GM23338 (cell line): ENCODE measurements around the gene PPM1E. TPM values are rescaled to one million over a fixed set of nuclear protein-coding genes. Genes with fewer than 3 reads are reported as not detected.

Source experiments
- ATAC-seq: fragments of 200-7000 bp; cut with Tn5 transposase; 3 replicates; pipeline ENCODE4 v1.9.1; 2020
- DNase-seq: peaks from one replicate; pipeline ENCODE4 v3.0.0-alpha.2; 2015; ENCODE audit warnings: low spot score
- H2AFZ ChIP-seq: fragments of 200-600 bp; sonication (generic); 2 replicates; pipeline ENCODE4 v1.8.0; 2016; ENCODE audit warnings: antibody characterized with exemption, mild to moderate bottlenecking, moderate library complexity
- H3F3A ChIP-seq: fragments of 200-600 bp; sonication (generic); replicated peaks from 2 replicates; pipeline ENCODE4 v1.8.0; 2017; ENCODE audit warnings: antibody characterized with exemption, mixed run types, low read depth
- H3K27ac ChIP-seq: fragments of 200-600 bp; sonication (generic); 2 replicates; pipeline ENCODE4 v1.6.1; 2016; ENCODE audit warnings: low read depth
- H3K27me3 ChIP-seq: fragments of 200-600 bp; sonication (generic); 2 replicates; pipeline ENCODE4 v1.8.0; 2016; ENCODE audit warnings: mild to moderate bottlenecking, mixed run types, moderate library complexity; ENCODE audit not compliant: insufficient read depth
- H3K36me3 ChIP-seq: fragments of 200-600 bp; sonication (generic); 2 replicates; pipeline ENCODE4 v1.8.0; 2016; ENCODE audit warnings: mild to moderate bottlenecking; ENCODE audit not compliant: insufficient read depth
- H3K4me1 ChIP-seq: fragments of 200-600 bp; sonication (generic); 2 replicates; pipeline ENCODE4 v1.8.0; 2016; ENCODE audit warnings: mild to moderate bottlenecking, moderate library complexity; ENCODE audit not compliant: insufficient read depth
- H3K4me2 ChIP-seq: fragments of 200-600 bp; sonication (generic); 2 replicates; pipeline ENCODE4 v1.7.1; 2017; ENCODE audit warnings: mixed run types
- H3K4me3 ChIP-seq: fragments of 200-600 bp; sonication (generic); 2 replicates; pipeline ENCODE4 v1.6.1; 2016; ENCODE audit warnings: mixed run types
- H3K79me2 ChIP-seq: fragments of 200-600 bp; sonication (generic); replicated peaks from 2 replicates; pipeline ENCODE4 v1.8.0; 2017; ENCODE audit warnings: mild to moderate bottlenecking; ENCODE audit not compliant: insufficient read depth
- H3K9me2 ChIP-seq: fragments of 200-600 bp; sonication (generic); 2 replicates; pipeline ENCODE4 v1.8.0; 2017; ENCODE audit not compliant: insufficient read depth
- H4K20me1 ChIP-seq: fragments of 200-600 bp; sonication (generic); replicated peaks from 2 replicates; pipeline ENCODE4 v1.8.0; 2017; ENCODE audit warnings: mild to moderate bottlenecking; ENCODE audit not compliant: insufficient read depth
- H3K27ac Mint-ChIP-seq: 2 replicates; pipeline ENCODE4 v1.8.0; 2020; ENCODE audit warnings: inconsistent platforms, mild to moderate bottlenecking, moderate library complexity, mixed read lengths
- H3K27me3 Mint-ChIP-seq: 3 replicates; pipeline ENCODE4 v1.8.0; 2022; ENCODE audit warnings: low read depth, mild to moderate bottlenecking, moderate library complexity, mixed read lengths, inconsistent platforms; ENCODE audit not compliant: insufficient read depth, poor library complexity
- H3K36me3 Mint-ChIP-seq: 3 replicates; pipeline ENCODE4 v1.8.0; 2021; ENCODE audit warnings: low read depth, mild to moderate bottlenecking, inconsistent platforms, moderate library complexity, mixed read lengths
- H3K4me1 Mint-ChIP-seq: 3 replicates; pipeline ENCODE4 v1.8.0; 2020; ENCODE audit warnings: mild to moderate bottlenecking, inconsistent platforms, mixed read lengths
- H3K4me3 Mint-ChIP-seq: 3 replicates; pipeline ENCODE4 v1.8.0; 2021; ENCODE audit warnings: moderate library complexity, mild to moderate bottlenecking, inconsistent platforms, mixed read lengths
- H3K9me3 Mint-ChIP-seq: 3 replicates; pipeline ENCODE4 v1.8.0; 2020; ENCODE audit warnings: moderate library complexity, mild to moderate bottlenecking, inconsistent platforms, mixed read lengths
- CREB1 ChIP-seq: fragments of 250-450 bp; sonication (Bioruptor Pico); IDR thresholded peaks from 2 replicates; pipeline ENCODE4 v1.5.0; 2020; ENCODE audit warnings: low read depth, mild to moderate bottlenecking, moderate library complexity
- EZH2 ChIP-seq: fragments of 200-600 bp; sonication (generic); IDR thresholded peaks from one replicate; pipeline ENCODE4 v1.8.0; 2017; ENCODE audit warnings: antibody characterized with exemption, mild to moderate bottlenecking, low read depth; ENCODE audit not compliant: unreplicated experiment
- EZH2phosphoT487 ChIP-seq: fragments of 200-600 bp; sonication (generic); IDR thresholded peaks from one replicate; pipeline ENCODE4 v1.8.1; 2018; ENCODE audit warnings: antibody characterized with exemption; ENCODE audit not compliant: unreplicated experiment
- JUNB ChIP-seq: IDR thresholded peaks from one replicate; pipeline ENCODE4 v1.6.1; 2016; ENCODE audit warnings: antibody characterized with exemption; ENCODE audit not compliant: unreplicated experiment
- NANOG ChIP-seq: IDR thresholded peaks from 2 replicates; pipeline ENCODE4 v1.6.1; 2016; ENCODE audit warnings: antibody characterized with exemption, borderline replicate concordance
- POLR2AphosphoS5 ChIP-seq: IDR thresholded peaks from 2 replicates; pipeline ENCODE4 v1.6.1; 2016; ENCODE audit warnings: antibody characterized with exemption, low read depth
- STAT1 ChIP-seq: IDR thresholded peaks from one replicate; pipeline ENCODE4 v1.6.1; 2016; ENCODE audit warnings: antibody characterized with exemption; ENCODE audit not compliant: unreplicated experiment
- ZNF114 ChIP-seq: fragments of 250-450 bp; sonication (Bioruptor Pico); IDR thresholded peaks from 2 replicates; pipeline ENCODE4 v1.5.0; 2020; ENCODE audit warnings: mild to moderate bottlenecking, moderate library complexity
- ZNF331 ChIP-seq: fragments of 250-450 bp; sonication (Bioruptor Pico); IDR thresholded peaks from 2 replicates; pipeline ENCODE4 v1.5.0; 2020; ENCODE audit warnings: low read depth, mild to moderate bottlenecking, moderate library complexity
- polyA plus RNA-seq: library from polyadenylated mRNA; unstranded; fragments of >200 nt; fragmentation: Nextera tagmentation; extraction: Ambion mirVana; gene quantifications from 2 replicates; pipeline ENCODE4 v1.2.1, GENCODE V29; 2016
- total RNA-seq: library from RNA; depleted of rRNA; stranded (reverse); fragments of >200 nt; shearing (Covaris generic); gene quantifications from 2 replicates; pipeline ENCODE4 v1.2.3, GENCODE V29; 2014
- TF ChIP-seq, protein P1 (sequence below): IDR thresholded peaks from 2 replicates; pipeline ENCODE4 v1.6.1; 2016; ENCODE audit warnings: antibody characterized with exemption
- TF ChIP-seq, protein P2 (sequence below): IDR thresholded peaks from one replicate; pipeline ENCODE4 v1.6.1; 2018; ENCODE audit warnings: antibody characterized with exemption; ENCODE audit not compliant: unreplicated experiment
- TF ChIP-seq, protein P3 (sequence below), 2 experiments: fragments of 200-600 bp in 1 of 2; sonication (generic) in 1 of 2; conservative IDR thresholded peaks; 2 replicates each; pipeline versions ENCODE4 v1.5.1 to v1.6.1; 2016 to 2017; ENCODE audit warnings: antibody characterized with exemption in 2 of 2, low read depth in 2 of 2, mild to moderate bottlenecking in 2 of 2, moderate library complexity in 1 of 2
- TF ChIP-seq, protein P4 (sequence below): fragments of 250-450 bp; sonication (Bioruptor Pico); IDR thresholded peaks from 2 replicates; pipeline ENCODE4 v1.5.0; 2020; ENCODE audit warnings: mild to moderate bottlenecking, moderate library complexity

PPM1E gene
- total and polyA plus RNA-seq, 2 experiments from 2014 or later = 2.1 to 13.8 TPM

DNA sequence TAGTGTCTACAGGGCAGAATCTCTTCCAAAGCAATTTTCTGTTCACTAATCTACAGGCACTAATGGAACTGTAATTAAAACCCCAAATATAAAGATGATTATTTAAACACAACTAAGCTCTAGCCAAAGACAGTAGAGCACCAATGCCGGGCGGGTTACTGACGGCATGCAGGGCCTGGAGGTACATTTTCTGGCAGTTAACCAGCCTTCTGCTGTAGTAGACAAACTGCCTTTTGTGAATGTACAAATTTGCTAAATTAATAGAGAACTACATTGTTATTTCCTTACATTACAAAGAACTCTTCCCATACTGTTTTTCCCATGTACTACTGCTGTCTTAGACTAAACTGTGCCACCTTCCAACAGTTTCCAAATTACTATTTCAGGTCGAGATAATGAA is 243.2 kb downstream of the PPM1E start:
- Histone ChIP-seq H2AFZ (no peak overlapping the region), H3K27me3 (no peaks in the 10 kb centered on the region), H3K36me3 (peaks cover 10% of the 10 kb centered on the region; the same call in 1 of the 2 replicates), H3K79me2 (no peaks in the 10 kb centered on the region), H3K9me2 (no peaks in the 10 kb centered on the region), H3K4me3 (no peak overlapping the region), H3K4me1 (no peaks in the 10 kb centered on the region), H4K20me1 (0 out of 2 replicates have a peak, but pooled peaks cover 3% of the 10 kb centered on the region), H3K4me2 (no peak overlapping the region), H3F3A (no peaks in the 10 kb centered on the region), H3K27ac (no peak overlapping the region)
- no peak for ATAC-seq
- peaks cover 3% of the 10 kb centered on the region; the same call in 2 of the 3 replicates for H3K4me1 Mint-ChIP-seq
- H3K27me3 Mint-ChIP-seq = peaks cover under 1% of the 10 kb centered on the region
- TF ChIP-seq, protein P1, sequence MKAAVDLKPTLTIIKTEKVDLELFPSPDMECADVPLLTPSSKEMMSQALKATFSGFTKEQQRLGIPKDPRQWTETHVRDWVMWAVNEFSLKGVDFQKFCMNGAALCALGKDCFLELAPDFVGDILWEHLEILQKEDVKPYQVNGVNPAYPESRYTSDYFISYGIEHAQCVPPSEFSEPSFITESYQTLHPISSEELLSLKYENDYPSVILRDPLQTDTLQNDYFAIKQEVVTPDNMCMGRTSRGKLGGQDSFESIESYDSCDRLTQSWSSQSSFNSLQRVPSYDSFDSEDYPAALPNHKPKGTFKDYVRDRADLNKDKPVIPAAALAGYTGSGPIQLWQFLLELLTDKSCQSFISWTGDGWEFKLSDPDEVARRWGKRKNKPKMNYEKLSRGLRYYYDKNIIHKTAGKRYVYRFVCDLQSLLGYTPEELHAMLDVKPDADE = no peak
- TF ChIP-seq, protein P2, sequence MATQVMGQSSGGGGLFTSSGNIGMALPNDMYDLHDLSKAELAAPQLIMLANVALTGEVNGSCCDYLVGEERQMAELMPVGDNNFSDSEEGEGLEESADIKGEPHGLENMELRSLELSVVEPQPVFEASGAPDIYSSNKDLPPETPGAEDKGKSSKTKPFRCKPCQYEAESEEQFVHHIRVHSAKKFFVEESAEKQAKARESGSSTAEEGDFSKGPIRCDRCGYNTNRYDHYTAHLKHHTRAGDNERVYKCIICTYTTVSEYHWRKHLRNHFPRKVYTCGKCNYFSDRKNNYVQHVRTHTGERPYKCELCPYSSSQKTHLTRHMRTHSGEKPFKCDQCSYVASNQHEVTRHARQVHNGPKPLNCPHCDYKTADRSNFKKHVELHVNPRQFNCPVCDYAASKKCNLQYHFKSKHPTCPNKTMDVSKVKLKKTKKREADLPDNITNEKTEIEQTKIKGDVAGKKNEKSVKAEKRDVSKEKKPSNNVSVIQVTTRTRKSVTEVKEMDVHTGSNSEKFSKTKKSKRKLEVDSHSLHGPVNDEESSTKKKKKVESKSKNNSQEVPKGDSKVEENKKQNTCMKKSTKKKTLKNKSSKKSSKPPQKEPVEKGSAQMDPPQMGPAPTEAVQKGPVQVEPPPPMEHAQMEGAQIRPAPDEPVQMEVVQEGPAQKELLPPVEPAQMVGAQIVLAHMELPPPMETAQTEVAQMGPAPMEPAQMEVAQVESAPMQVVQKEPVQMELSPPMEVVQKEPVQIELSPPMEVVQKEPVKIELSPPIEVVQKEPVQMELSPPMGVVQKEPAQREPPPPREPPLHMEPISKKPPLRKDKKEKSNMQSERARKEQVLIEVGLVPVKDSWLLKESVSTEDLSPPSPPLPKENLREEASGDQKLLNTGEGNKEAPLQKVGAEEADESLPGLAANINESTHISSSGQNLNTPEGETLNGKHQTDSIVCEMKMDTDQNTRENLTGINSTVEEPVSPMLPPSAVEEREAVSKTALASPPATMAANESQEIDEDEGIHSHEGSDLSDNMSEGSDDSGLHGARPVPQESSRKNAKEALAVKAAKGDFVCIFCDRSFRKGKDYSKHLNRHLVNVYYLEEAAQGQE = no peak
- TF ChIP-seq, protein P3, sequence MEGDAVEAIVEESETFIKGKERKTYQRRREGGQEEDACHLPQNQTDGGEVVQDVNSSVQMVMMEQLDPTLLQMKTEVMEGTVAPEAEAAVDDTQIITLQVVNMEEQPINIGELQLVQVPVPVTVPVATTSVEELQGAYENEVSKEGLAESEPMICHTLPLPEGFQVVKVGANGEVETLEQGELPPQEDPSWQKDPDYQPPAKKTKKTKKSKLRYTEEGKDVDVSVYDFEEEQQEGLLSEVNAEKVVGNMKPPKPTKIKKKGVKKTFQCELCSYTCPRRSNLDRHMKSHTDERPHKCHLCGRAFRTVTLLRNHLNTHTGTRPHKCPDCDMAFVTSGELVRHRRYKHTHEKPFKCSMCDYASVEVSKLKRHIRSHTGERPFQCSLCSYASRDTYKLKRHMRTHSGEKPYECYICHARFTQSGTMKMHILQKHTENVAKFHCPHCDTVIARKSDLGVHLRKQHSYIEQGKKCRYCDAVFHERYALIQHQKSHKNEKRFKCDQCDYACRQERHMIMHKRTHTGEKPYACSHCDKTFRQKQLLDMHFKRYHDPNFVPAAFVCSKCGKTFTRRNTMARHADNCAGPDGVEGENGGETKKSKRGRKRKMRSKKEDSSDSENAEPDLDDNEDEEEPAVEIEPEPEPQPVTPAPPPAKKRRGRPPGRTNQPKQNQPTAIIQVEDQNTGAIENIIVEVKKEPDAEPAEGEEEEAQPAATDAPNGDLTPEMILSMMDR (conservative IDR thresholded peaks at IDR 0.05; ENCODE audit: low read depth in 2 of 2) = no peak
- TF ChIP-seq EZH2phosphoT487 = no peak
- no peak for TF ChIP-seq POLR2AphosphoS5
- no peak for TF ChIP-seq NANOG
- TF ChIP-seq ZNF331 (CRISPR knock-in tag) = no peak
- TF ChIP-seq, protein P4, sequence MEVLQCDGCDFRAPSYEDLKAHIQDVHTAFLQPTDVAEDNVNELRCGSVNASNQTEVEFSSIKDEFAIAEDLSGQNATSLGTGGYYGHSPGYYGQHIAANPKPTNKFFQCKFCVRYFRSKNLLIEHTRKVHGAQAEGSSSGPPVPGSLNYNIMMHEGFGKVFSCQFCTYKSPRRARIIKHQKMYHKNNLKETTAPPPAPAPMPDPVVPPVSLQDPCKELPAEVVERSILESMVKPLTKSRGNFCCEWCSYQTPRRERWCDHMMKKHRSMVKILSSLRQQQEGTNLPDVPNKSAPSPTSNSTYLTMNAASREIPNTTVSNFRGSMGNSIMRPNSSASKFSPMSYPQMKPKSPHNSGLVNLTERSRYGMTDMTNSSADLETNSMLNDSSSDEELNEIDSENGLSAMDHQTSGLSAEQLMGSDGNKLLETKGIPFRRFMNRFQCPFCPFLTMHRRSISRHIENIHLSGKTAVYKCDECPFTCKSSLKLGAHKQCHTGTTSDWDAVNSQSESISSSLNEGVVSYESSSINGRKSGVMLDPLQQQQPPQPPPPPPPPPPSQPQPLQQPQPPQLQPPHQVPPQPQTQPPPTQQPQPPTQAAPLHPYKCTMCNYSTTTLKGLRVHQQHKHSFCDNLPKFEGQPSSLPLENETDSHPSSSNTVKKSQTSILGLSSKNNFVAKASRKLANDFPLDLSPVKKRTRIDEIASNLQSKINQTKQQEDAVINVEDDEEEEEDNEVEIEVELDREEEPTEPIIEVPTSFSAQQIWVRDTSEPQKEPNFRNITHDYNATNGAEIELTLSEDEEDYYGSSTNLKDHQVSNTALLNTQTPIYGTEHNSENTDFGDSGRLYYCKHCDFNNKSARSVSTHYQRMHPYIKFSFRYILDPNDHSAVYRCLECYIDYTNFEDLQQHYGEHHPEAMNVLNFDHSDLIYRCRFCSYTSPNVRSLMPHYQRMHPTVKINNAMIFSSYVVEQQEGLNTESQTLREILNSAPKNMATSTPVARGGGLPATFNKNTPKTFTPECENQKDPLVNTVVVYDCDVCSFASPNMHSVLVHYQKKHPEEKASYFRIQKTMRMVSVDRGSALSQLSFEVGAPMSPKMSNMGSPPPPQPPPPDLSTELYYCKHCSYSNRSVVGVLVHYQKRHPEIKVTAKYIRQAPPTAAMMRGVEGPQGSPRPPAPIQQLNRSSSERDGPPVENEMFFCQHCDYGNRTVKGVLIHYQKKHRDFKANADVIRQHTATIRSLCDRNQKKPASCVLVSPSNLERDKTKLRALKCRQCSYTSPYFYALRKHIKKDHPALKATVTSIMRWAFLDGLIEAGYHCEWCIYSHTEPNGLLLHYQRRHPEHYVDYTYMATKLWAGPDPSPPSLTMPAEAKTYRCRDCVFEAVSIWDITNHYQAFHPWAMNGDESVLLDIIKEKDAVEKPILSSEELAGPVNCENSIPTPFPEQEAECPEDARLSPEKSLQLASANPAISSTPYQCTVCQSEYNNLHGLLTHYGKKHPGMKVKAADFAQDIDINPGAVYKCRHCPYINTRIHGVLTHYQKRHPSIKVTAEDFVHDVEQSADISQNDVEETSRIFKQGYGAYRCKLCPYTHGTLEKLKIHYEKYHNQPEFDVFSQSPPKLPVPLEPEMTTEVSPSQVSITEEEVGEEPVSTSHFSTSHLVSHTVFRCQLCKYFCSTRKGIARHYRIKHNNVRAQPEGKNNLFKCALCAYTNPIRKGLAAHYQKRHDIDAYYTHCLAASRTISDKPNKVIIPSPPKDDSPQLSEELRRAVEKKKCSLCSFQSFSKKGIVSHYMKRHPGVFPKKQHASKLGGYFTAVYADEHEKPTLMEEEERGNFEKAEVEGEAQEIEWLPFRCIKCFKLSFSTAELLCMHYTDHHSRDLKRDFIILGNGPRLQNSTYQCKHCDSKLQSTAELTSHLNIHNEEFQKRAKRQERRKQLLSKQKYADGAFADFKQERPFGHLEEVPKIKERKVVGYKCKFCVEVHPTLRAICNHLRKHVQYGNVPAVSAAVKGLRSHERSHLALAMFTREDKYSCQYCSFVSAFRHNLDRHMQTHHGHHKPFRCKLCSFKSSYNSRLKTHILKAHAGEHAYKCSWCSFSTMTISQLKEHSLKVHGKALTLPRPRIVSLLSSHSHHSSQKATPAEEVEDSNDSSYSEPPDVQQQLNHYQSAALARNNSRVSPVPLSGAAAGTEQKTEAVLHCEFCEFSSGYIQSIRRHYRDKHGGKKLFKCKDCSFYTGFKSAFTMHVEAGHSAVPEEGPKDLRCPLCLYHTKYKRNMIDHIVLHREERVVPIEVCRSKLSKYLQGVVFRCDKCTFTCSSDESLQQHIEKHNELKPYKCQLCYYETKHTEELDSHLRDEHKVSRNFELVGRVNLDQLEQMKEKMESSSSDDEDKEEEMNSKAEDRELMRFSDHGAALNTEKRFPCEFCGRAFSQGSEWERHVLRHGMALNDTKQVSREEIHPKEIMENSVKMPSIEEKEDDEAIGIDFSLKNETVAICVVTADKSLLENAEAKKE (CRISPR knock-in tag) = no peak
- no peak for TF ChIP-seq STAT1
- TF ChIP-seq ZNF114 (CRISPR knock-in tag) = no peak
- TF ChIP-seq CREB1 (CRISPR knock-in tag) = no peak
- no peak for TF ChIP-seq JUNB
- no peak for TF ChIP-seq EZH2
- no peaks in the 10 kb centered on the region for H3K9me3 Mint-ChIP-seq
- no peak overlapping the region for H3K27ac Mint-ChIP-seq
- H3K4me3 Mint-ChIP-seq = no peak overlapping the region
- DNase-seq = no peak
- peaks cover 35% of the 10 kb centered on the region; the same call in 2 of the 3 replicates for H3K36me3 Mint-ChIP-seq
